SHP77 (cell line): ENCODE data around the gene MRAS.
"Not testable (repeated sequence)": the region's sequence is repeated elsewhere in the genome, so short reads cannot be mapped to it uniquely, and the experiment has no call there.

ENCODE experiments used
- DNase-seq, 2 experiments: peaks; one replicate each; lab custom pipeline; 2025; lab: John Stamatoyannopoulos, UW

MRAS gene

DNA sequence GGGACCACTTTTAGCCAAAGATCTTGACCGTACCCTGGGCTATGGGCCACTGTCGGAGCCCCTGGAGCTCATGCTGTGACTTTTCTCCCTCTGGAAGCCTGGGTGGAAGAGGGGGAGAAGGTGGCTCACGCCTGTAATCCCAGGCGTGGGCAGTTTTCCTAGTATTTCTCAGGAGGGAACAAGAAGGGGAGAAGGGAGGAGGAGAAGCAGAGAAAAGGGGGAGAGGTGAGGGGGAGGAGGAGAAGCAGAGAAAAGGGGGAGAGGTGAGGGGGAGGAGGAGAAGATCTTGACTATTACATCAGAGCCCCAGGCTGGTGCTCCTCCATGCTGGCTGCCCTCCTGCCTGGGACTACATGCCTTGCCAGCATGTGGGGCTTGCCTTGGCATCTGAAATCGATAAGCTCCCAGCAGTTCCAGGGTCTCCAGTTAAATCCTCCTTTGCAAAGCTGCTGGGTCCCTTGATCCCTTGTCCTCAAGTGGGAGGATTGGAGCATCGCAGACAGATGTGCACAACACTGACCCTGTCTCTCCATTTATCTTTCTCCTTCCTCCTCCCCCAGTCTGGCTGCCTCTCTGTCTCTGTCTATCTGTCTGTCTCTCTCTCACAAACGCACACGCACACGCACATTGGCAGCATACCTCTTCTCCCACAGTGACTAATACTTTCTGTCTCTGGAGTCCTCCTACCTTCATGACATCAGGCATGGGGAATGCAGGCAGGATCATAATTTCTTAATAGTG is 41.6 kb downstream of the MRAS start:
- DNase-seq: no peak

DNA sequence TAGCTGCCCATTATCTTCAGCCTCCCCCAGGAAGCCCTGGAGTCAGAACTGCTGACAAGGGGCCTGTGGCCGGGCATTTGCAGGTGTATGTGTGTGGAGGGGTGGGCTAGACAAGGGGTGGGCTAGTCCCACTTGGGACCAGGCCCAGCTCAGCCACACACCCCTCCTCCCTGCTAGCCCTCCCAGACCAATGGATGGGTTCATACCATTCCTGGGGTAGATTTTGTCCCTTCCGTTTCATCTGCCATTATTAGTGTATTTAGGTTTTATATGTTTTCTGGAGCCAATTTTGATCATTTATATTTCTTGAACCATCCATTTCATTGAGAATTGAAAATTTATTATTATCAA is 42.2 kb downstream of the MRAS start:
- DNase-seq: no peak

DNA sequence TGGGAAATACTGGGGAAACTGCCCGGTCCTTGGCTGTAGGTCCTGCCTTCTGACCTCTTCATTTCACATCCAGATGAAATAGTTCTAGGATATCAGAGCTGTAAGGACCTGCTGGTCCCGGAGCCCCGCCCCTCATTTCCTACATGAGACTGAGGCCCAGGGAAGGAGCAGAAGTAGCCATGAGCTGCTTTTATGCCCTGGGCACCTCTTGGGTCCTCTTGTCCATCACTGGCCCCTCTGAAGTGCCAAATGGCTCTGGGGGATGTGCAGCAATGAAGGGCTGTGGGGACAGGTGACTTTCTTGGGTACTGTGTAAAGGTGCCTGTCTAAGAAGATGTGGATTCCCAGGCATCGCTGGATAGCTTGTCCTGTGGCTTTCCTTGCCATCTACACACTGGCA is 45.8 kb downstream of the MRAS start:
- no peak for DNase-seq

DNA sequence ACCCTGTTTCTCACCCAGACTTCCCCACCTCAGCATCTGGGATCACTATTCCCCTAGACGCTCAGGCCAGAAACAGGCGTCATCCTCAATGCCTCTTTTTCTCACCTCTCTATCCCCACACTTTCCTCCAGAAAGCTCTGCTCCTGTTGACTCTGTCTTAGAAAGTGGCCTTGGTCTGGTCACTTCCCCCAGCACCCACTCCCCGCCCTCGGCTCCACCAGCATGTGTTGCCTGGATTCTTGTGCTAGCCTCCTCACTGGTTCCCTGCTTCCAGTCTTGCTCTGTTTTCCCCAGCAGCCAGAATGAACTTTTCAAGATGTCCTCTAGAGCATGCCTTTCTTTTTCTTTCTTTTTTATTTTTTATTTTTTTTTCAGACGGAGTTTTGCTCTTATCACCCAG is 46.3 kb downstream of the MRAS start:
- DNase-seq: no peak

DNA sequence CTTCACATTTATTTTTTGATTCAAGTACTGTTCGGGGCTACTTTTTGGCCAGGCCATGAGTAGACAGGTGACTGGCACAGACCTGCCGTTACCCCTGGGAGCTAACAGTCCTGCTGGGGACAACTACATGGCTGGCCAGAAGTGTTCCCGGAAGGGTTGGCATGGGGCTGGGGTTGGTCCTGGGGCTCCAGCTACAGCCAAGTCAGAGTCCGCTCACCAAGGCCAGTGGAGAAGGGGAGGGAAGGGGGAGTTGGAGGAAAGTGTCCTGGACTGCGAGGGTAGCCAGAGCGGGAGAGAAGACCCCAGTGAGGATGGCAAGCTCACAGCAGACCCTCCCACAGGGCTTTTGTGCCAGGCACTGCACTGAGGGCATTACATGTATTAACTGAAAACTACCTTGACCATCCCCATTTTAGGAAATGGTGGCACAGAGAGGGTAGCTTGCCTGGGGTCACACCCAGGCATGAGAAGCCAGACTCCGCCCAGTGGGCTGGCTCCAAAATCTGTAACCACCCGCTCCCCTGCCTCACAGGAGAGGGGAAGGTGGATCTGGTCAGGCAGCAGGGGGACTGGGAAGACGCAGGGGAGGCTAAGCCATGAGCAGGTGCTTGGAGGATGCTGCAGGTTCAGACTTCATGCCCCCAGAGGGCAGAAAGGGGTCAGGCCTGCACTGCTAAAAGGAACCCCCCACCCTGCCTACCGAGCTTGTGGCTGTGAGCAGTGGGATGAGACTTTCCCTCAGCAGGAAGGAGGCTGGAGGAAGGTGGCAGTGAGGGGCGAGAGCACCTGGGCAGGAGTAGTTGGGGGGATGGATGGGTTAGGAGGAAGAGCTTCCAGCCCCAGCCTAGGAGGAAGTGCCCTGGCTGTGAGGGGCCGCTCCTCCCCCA is 47.7 kb downstream of the MRAS start:
- DNase-seq: no peak

DNA sequence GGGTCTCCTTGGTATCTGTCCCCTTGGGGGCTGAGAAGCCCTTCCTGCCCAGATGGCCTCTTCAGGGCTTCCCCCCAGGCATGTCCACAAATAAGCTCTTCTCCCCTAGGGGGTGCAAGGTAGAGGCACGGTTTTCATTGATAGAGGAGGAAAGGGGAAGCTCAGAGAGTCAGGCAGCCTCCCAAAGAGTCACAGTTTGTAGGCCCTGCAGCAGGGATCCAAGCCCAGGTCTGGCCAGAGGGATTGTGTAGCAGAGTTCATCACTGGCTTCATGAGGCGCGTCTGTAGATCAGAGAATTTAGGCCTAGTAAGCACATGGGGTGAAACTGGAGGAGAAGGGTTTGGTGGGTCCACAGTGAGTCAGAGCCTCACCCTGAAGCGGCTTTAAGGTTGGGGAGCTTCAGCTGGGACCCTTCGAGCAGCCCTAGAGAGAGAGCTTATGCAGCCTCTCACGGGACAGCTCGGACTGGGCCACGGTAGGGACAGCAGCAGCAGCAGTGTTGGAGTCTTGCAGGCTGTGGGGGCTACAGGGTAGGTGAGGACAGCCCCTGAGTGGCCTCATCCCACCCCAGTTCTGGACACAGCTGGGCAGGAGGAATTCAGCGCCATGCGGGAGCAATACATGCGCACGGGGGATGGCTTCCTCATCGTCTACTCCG is 48.5 kb downstream of the MRAS start:
- DNase-seq: no peak

DNA sequence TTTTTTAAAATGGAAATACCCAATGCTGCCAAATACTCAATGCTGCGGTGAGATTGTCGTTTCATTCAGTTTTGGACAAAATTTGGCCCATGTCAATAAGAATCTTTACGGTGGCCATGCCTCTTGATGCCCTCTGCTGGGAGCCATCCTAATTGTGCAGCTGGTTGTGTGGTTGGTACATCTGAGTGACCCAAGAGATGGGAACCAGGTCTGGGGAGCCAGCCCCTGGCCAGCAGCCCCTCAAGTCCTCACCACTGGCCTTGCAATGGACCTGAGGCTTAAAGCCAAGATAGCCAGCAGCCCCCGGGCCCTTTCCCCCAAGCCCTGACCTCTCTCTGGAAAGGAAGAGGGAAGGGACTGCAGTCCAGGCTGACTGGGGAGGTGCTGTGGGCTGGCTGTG is 49.6 kb downstream of the MRAS start:
- DNase-seq: no peak

DNA sequence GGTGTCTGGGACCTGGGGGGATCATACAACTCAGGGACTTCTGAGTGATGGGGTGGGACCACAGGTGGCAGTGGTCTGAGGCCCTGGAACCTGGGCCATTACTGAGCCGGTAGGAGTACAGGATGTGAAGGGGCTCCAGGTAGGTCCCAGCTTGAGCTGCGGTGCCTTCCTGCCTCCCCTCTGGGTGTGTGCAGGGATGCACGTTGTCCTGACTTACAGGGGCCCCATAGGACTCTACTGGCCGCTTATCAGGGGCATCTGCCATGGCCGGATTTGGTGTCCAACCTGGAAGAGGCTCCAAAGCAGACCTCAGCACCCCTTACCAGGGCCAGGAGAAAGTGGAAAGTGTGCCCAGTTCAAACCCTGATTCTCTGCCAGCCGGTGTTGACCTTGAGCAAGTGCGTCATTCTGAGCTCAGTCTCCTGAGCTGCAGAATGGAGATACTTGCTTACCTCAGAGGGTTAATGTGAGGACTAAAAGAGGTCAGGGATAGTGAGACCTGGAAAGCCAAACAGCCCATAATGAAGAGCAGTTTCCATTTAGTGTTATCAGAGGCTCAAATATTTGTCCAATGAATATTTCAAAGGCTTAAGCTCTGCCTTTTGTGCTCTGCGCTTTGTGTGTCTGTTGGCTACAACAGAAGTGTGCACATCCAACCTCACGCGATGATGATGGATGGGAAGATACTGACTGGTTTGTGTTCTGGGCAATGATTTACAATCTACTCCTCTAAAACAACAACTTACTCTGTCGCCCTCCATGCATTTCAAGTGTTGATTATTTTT is 50.6 kb downstream of the MRAS start:
- peak; percentile 50 to 88 for DNase-seq

DNA sequence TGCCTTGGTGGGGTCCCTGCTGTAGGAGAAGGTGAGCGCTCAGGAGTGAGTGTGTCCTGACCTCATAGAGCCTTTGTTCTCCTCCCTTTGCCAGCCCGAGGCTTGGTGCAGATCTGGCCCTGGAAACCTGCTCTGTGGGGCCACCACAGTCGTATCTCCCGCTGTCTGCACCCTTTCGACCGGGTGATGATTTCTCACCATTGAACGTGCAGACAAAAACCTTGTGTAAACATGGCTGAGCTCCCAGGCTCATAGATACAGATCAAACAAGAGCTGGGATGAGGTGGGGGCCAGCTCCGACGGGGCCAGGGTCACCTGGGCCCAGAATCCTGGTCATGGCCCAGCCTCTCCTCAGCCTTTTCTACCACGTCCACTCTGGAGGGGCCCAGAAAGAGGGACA is 51.4 kb downstream of the MRAS start:
- DNase-seq: peak; percentile 67 to 76

DNA sequence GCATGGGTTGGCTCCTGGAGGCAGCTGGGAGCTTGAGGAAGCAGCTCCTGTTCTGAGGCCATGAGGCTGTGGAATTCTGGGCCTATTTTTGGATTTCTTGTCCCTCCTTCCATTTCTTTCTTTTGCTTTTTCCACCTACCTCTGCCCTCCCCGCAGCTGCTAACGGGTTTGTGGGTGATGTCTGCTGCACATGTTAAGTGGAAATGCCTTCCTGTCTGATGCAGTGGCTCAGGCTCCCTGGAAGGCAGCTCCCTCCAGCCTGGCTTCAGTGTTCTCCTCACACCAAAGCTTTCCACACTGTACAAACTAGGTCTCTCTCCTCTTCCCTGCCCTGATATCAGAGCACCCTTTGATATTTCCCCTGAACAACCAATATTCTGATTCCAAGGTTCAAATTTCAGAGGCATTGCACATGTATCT is 52.3 kb downstream of the MRAS start:
- DNase-seq: peak in 1 of 2 experiments; percentile 4

DNA sequence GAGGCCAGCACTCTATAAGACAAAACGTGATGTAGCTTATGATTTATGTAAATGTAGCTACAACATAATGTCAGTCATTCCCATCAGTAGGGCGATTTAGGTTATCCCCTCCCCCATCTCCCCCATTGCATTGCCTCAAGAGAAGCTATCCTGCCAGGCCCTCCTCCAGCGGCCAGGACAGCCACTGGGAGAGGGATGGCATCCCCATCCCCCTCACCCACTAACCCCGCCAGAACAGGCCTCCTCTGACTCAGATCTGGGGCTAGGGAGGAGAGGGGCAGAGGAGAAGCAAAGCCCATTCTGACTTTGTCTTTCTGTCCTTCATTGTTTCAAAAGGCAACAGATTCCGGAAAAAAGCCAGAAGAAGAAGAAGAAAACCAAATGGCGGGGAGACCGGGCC is 53.5 kb downstream of the MRAS start:
- no peak for DNase-seq

DNA sequence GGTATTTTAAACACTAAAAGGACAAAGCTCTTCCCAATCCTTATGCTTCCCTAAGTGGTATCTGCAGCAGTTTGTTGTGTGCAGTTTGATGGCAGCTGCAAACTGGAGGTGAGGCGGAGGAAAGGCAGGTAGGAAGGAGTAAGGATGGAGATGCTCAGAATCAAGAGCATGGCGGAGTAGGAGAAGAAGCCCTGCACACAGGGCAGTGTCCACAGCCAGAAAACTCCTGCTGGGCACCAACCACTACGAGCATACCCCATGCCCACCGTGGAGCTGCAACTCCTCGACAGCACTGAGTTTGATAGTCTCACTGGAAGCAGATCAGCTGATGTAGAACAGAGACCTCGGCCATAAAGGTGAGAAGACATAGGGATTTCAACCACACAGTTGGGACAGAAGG is 55.7 kb downstream of the MRAS start:
- no peak for DNase-seq

DNA sequence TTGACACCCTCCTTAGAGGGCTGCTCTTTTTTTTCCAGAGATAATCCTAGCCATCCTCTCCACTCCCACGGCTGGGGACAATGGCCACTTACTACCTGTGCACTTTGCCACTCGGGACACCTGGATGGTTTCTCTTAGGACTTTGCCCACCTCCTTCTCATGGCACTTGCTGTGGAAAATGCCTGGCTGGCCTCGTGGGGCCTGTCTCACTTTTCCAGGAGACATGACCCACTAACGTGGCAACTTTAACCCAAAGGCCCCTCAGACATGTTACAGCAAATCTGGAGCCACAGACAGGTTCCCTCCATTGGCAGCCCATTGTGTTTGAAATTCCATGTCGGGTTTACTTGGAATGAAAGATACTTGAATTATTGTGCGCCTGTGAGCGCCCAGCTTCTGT is 56.6 kb downstream of the MRAS start:
- no peak for DNase-seq

DNA sequence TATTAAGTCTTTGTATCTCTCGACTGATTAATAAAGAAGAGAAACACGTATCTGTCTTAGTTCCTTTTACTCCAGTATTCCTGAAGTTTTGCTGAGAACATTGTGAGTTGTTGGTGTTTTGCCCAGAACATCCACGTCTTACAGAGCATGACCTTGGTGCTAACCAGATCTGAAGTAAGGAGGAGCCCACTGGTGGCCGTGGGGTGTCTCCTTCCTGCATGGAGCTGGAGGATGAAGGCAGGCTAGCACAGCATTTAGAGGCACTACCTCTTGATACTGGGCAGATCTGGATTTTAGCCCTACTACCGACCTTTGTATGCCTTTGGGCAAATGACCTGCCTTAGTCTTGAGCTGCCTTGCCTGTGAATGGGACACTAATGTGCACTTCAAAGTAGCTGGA is 57.1 kb downstream of the MRAS start:
- DNase-seq: no peak

DNA sequence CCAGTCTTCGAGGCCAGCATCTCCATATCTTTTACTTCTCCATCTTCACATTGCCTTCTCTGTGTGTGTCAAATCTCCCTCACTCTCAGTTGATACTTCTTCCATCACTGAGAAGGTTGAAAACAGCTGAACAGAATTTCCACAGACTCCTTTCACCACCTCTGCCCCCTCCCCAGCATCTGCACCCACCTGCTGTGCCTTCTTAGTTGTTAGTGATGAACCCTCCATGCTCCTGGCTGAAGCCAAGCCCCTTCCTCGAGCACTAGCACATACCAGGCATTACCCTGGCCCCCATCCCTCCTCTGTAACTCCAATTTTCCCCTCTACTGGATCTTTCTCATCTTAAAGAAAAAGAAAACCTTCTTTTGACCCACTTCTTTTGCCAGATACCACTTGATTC is 58.2 kb downstream of the MRAS start:
- DNase-seq: no peak

DNA sequence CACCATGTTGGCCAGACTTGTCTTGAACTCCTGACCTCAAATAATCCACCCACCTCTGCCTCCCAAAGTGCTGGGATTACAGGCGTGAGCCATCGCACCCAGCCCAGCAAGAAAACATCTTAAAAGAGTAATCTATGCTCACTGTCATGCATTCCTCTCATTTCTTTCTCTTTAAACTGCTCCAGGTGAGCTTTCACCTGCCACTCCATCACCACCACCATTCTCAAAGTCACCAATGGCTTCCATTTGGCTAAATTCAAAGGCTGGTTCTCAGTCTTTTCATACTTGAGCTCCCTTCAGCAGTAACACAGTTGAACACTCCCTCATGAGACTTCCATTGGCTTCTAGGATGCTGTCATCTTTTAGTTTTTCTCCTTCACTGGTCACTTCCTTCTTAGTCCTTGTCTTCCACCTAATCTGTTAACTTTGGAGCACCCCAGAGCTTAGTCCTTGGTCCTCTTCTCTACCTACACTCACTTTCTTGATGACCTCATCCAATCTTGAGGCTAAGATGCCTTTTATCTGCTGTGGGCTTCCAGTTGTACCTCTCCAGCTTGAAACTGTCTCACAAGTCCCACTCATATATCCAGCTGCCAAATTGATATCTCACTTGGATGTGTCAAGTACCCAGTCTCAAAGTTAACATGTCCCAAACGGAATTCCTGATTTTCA is 59.0 kb downstream of the MRAS start:
- no peak for DNase-seq

DNA sequence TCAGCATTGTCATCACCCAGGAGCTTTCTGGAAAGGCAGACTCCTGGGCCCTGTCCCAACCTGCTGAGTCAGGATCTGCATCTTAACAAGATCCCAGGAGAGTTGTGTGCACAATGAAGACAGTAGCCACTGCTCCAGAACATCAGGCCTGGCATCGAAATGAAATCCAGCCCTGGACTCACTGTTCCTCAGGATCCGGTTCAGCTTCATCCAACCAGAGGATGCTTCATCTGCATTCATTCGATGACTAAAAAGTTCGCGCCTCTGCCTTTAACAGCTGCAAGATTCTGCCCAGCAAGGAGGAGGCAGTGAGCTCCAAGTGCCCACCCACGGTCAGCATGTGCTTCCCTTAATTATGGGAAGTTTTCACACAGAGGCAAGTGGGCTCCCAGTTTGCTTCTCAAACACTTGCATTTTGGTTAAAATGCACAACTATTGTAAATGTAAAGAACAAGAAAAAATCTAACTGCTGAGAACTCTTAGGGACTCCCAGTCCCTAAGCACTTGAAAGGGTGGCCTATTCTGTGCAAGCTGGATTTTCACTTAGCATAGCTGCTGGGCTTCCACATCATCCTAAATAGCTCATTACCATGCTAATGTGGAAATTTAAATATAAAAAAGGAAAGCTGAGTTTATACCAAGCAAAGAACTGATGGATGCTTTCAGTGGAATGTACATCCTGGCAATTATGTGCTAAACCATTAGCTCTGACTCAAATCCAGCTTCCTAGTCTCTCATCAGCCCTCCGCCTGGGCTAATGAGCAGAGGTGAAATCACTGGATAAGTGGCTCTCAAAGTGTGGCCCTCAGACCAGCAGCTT is 60.6 kb downstream of the MRAS start:
- DNase-seq: no peak

DNA sequence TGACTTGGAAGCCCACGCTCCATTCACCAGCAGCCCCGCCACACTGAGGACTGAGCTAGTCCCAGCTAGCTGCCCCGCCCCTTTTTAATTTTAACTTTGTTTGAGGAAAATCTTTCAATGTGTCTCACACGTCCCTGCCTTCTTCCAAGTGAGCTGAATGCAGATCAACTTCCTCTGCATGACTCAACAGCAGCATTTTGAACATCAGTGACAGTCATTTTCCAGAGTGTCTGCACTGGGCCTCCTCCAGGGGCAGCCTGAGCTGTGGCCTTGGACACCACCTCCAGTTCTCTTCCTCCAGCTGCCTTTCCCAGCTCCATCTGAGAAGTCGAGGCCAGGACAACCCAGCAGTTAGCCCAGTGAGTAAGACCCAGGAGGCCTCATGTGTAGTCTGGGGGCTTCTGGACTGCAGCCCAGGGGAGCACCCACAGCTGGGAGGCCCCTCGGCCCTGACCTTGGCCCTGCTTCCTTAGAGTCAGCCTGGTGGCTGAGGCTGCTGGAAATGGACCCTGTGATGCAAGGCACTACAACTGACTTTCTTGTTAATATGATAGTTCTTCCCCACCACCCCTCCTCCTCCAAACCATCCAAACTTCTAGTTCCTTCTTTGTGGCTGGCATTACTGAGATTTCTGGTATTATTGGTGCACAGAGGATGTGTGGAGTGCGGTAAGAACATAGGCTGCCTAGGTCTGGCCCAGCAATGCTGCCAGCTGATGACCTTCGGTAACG is 64.6 kb downstream of the MRAS start:
- DNase-seq: no peak

DNA sequence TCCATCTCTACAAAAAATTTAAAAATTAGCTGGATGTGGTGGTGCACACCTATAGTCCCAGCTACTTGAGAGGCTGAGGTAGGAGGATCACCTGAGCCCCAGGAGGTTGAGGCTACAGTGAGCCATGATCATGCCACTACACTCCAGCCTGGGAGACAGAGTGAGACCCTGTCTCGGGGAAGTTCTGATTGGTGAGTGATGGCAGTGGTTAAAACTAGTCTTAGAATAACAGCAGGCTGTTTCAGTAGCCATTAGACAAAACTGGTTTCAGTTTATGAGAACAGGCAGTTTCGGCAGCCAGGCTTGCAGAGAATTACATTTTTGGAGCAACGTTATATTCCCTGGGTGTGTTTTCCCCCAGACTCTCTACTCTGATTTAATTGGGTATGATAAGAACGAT is 67.9 kb downstream of the MRAS start:
- DNase-seq: not testable (repeated sequence)

DNA sequence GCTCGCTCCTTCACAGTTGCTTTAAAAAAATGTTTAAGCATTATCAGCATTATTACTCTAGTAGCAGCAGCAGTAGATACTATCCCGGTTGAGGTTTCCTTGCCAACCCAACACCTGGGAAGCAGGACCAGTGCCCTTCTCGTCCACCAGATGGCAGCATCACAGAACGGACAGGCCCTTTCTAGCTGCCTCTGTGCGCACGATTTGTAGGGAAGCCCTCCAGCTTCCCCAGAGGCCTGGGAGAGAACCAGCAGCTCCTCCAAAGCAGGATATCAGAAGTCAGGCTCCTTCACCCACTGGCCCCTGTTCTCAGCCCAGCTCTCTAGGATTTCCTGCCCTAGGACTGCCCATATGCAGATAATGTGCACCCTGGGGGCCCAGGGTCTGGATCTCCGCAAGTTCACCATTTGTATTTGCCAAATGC is 69.2 kb downstream of the MRAS start:
- DNase-seq: peak; percentile 86 to 87
